Omental fat pad (tissue), 4 donors: ENCODE results near the gene DGKB. TPM values are rescaled to one million over a fixed set of nuclear protein-coding genes. Genes with fewer than 3 reads are reported as not detected.

ENCODE experiments used
- ATAC-seq: fragments of 150-250 bp; one replicate; pipeline ENCODE4 v1.9.1; 2016; ENCODE audit warnings: mild to moderate bottlenecking, moderate library complexity; ENCODE audit not compliant: low FRiP score
- DNase-seq: peaks from one replicate; pipeline ENCODE4 v3.0.0-alpha.2; 2019; ENCODE audit warnings: low spot score
- total RNA-seq, 4 donors: library from RNA; depleted of rRNA; stranded (reverse); fragments of >200 nt; gene quantifications; one replicate each; pipeline ENCODE4 v1.1.0, GENCODE V29; 2016
- TF ChIP-seq, protein P1 (sequence below), 3 donors: fragments of 450-650 bp; IDR thresholded peaks; one replicate each; pipeline ENCODE4 v1.5.1; 2016 to 2017; ENCODE audit warnings: antibody characterized with exemption in 3 of 3, mild to moderate bottlenecking in 3 of 3, moderate library complexity in 2 of 3

DGKB gene
- total RNA-seq, 4 donors from 2014 or later: 0.12 to 2.8 TPM; not detected in 2

DNA sequence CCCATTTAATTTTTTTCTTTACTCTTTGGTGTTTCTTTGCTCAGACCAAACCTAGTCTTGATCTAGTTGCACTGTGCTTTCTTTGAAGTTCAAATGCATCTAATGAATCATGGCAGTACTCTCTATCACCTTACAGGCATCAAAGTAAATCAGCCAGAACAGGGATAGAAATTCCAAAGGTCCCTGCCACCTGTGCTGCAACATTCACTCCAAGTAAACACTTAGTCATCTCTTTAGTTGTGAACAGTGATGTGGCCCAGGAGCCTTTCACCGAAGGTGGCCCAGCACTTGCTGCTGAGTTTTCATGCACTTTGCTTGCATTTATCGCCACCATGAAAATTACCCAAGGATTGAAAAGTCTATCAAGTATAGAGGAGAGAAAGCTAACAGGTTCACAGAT is 599.0 kb downstream of the DGKB start:
- no peak for ATAC-seq
- DNase-seq: no peak
- TF ChIP-seq, protein P1, sequence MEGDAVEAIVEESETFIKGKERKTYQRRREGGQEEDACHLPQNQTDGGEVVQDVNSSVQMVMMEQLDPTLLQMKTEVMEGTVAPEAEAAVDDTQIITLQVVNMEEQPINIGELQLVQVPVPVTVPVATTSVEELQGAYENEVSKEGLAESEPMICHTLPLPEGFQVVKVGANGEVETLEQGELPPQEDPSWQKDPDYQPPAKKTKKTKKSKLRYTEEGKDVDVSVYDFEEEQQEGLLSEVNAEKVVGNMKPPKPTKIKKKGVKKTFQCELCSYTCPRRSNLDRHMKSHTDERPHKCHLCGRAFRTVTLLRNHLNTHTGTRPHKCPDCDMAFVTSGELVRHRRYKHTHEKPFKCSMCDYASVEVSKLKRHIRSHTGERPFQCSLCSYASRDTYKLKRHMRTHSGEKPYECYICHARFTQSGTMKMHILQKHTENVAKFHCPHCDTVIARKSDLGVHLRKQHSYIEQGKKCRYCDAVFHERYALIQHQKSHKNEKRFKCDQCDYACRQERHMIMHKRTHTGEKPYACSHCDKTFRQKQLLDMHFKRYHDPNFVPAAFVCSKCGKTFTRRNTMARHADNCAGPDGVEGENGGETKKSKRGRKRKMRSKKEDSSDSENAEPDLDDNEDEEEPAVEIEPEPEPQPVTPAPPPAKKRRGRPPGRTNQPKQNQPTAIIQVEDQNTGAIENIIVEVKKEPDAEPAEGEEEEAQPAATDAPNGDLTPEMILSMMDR (IDR thresholded peaks at IDR 0.05): no peak

DNA sequence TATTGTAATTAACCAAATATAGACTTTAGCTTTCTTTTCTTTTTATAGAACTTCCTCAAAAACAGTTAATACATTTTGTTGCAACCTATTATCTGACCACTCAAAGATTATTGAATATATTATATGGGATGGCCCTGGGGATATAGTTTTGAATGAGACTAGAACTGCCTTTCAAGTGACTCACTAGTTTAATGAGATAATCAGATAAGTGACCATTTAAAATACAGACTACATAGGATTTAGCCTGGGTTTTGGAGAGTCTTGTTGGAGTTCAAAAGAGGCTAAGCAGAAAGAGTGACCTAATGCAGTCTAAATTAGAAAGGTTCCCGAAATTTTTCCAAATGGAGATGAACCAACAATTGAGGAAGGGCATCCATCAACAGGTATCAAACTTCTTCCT is 607.9 kb downstream of the DGKB start:
- DNase-seq (no peak), ATAC-seq (no peak)
- TF ChIP-seq, protein P1 (IDR thresholded peaks at IDR 0.05): no peak

DNA sequence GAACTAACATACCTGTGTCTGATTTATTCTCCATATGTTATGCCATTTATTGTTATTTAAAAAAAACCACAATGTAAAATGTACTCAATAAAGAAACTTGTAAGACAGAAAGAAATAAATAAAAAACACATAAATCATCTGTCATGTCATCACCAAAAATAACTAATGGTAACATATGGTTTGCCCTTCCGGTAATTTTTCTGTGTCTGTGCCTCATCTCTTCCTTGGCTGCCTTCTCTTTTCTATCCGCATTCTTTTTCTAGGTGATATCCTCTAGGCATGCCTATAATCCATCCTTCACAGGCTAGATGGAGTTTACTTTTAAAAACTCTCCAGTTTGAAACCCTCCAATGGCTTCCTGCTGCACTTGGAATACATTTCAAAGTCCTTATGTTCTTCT is 609.1 kb downstream of the DGKB start:
- no peak for ATAC-seq

DNA sequence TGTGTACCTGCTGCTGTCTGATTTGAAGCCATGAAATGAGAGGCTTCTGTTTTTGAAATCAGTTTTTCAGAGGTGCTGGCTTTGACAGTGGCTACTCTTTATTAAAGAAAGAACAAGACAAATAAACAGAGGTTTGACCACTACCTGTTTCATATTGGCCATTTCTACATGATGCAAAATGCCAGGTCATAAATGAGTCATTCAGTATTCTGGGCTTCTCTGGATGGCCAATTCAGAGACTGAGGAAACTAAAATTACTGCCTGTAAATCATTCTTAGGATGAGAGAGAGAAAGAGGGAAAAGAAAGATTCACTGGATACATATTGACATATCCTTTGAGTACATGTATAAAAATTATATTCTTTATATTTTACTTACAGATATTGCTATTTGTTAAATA is 609.8 kb downstream of the DGKB start:
- TF ChIP-seq, protein P1 (IDR thresholded peaks at IDR 0.05): no peak
- DNase-seq: no peak

More for the DNA sequence above, 609.1 kb downstream of the DGKB start:
- TF ChIP-seq, protein P1 (IDR thresholded peaks at IDR 0.05): no peak
- no peak for DNase-seq

DNA sequence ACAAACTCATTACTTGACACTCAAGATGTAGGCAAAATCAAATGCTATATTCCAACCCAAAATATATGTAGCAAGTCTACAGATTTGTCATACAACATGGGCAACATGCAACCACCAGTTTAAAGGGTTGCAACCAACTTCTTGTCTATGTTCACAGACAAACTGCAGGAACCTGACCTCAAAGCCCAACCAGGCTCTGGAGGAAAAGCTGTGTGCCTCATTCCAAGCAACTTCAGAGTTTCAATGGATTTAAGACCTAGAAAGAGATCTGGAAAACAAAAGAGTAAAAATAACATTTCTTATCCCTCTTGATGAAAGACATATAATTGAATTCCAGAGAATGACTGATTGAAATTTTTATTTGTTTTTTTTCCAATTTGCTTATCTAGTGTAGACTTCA is 612.6 kb downstream of the DGKB start:
- TF ChIP-seq, protein P1 (IDR thresholded peaks at IDR 0.05): no peak
- no peak for ATAC-seq
- DNase-seq: no peak

More for the DNA sequence above, 609.8 kb downstream of the DGKB start:
- ATAC-seq: no peak

DNA sequence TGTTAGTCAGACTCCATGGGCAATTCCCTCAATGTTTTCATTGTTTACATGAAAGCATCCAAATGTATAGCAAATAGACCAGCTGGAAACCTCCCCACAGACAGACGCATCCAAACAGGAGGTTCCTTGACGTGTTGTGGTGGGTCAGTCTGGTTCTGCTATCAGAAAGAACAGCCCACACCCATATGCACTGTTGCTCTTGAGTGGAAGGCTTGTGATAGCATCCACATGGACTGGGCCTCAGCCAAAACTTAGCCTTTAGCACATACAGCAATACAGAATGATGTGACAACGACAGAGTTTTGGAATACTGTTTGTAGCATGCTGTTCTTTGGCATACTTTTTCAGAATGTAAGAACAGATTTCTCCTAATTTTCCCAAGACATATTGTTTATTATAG is 613.9 kb downstream of the DGKB start:
- TF ChIP-seq, protein P1 (IDR thresholded peaks at IDR 0.05): no peak
- ATAC-seq (no peak), DNase-seq (no peak)

DNA sequence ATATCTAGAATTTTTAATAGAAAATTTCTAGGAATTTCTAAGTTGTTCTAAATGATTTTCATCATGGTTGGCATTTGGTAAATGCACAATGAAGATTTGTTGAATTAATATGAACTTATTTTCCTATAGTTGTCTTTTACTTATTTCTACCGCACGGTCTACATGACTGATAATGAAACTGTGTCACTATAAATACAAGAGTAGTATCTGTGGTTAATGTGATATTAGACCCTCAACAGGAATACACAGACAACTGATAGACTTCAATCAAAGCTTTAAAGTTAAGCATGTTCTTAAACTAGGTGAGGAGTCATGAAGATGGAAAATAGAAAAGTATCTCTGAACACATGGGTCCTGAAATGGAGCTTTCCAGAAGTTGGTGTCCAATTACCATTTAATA is 615.2 kb downstream of the DGKB start:
- DNase-seq: no peak
- ATAC-seq: no peak
- TF ChIP-seq, protein P1 (IDR thresholded peaks at IDR 0.05): no peak
